Neural cell (in vitro differentiated cells): ENCODE results near the gene VAPA. TPM values are rescaled to one million over a fixed set of nuclear protein-coding genes. Genes with fewer than 3 reads are reported as not detected.

Experiments
- H2AFZ ChIP-seq: fragments of 200-600, 300-800 bp; sonication (generic), shearing (Covaris generic); 2 replicates; pipeline ENCODE4 v1.6.0; 2014; ENCODE audit warnings: low read depth, mild to moderate bottlenecking, antibody characterized with exemption, low read length, moderate library complexity
- H3F3A ChIP-seq: fragments of 200-600 bp; shearing (Covaris generic); 2 replicates; pipeline ENCODE4 v1.6.1; 2016; ENCODE audit warnings: mild to moderate bottlenecking, moderate library complexity, mixed read lengths, antibody characterized with exemption, low read length; ENCODE audit not compliant: insufficient read depth, poor library complexity, severe bottlenecking
- H3K27ac ChIP-seq: fragments of 200-600, 300-800 bp; sonication (generic), shearing (Covaris generic); 2 replicates; pipeline ENCODE4 v1.5.1; 2014; ENCODE audit warnings: mild to moderate bottlenecking, low read length, moderate library complexity
- H3K27me3 ChIP-seq: fragments of 300-800, 200-600 bp; sonication (generic), shearing (Covaris generic); 2 replicates; pipeline ENCODE4 v1.6.0; 2014; ENCODE audit warnings: mild to moderate bottlenecking, low read depth, low read length, moderate library complexity; ENCODE audit not compliant: insufficient read depth
- H3K36me3 ChIP-seq: fragments of 300-800, 200-600 bp; sonication (generic), shearing (Covaris generic); 2 replicates; pipeline ENCODE4 v1.5.1; 2014; ENCODE audit warnings: mild to moderate bottlenecking, antibody characterized with exemption, low read length, moderate library complexity; ENCODE audit not compliant: insufficient read depth
- H3K4me2 ChIP-seq: fragments of 300-800, 200-600 bp; sonication (generic), shearing (Covaris generic); 2 replicates; pipeline ENCODE4 v1.6.0; 2014; ENCODE audit warnings: mild to moderate bottlenecking, low read length
- H3K4me3 ChIP-seq: fragments of 300-800, 200-600 bp; sonication (generic), shearing (Covaris generic); 2 replicates; pipeline ENCODE4 v1.5.1; 2014; ENCODE audit warnings: mild to moderate bottlenecking, low read length, moderate library complexity
- H3K79me2 ChIP-seq: fragments of 200-600 bp; shearing (Covaris generic); replicated peaks from 2 replicates; pipeline ENCODE4 v1.6.0; 2014; ENCODE audit warnings: mild to moderate bottlenecking, low read length, moderate library complexity; ENCODE audit not compliant: insufficient read depth
- H3K9ac ChIP-seq: fragments of 300-800, 200-600 bp; sonication (generic), shearing (Covaris generic); 2 replicates; pipeline ENCODE4 v1.6.1; 2016; ENCODE audit warnings: mild to moderate bottlenecking, low read length, mixed read lengths
- H3K9me2 ChIP-seq: fragments of 200-600 bp; shearing (Covaris generic); 2 replicates; pipeline ENCODE4 v1.6.1; 2016; ENCODE audit warnings: mild to moderate bottlenecking, low read length, mixed read lengths; ENCODE audit not compliant: insufficient read depth
- H3K9me3 ChIP-seq: fragments of 200-600, 300-800 bp; sonication (generic), shearing (Covaris generic); 2 replicates; pipeline ENCODE4 v1.6.1; 2016; ENCODE audit warnings: mild to moderate bottlenecking, mixed run types, low read length, moderate library complexity, mixed read lengths
- H4K20me1 ChIP-seq: fragments of 200-600 bp; shearing (Covaris generic); 2 replicates; pipeline ENCODE4 v1.6.1; 2016; ENCODE audit warnings: mild to moderate bottlenecking, mixed run types; ENCODE audit not compliant: insufficient read depth
- CTCF ChIP-seq: fragments of 450-650 bp; IDR thresholded peaks from 2 replicates; pipeline ENCODE4 v1.5.1; 2014; ENCODE audit warnings: antibody characterized with exemption, mild to moderate bottlenecking, moderate library complexity; ENCODE audit not compliant: poor library complexity, severe bottlenecking
- EP300 ChIP-seq: fragments of 450-650 bp; conservative IDR thresholded peaks from 2 replicates; pipeline ENCODE4 v1.6.1; 2014; ENCODE audit warnings: antibody characterized with exemption, mild to moderate bottlenecking, moderate library complexity; ENCODE audit not compliant: poor library complexity, severe bottlenecking
- EZH2 ChIP-seq: fragments of 200-600, 300-800 bp; shearing (Covaris generic), sonication (generic); IDR thresholded peaks from 2 replicates; pipeline ENCODE4 v1.6.1; 2014; ENCODE audit warnings: antibody characterized with exemption, low read length, borderline replicate concordance, mild to moderate bottlenecking; ENCODE audit not compliant: insufficient read depth, poor library complexity, severe bottlenecking
- MXI1 ChIP-seq: fragments of 450-650 bp; conservative IDR thresholded peaks from 2 replicates; pipeline ENCODE4 v1.6.1; 2014; ENCODE audit warnings: antibody characterized with exemption, mild to moderate bottlenecking; ENCODE audit not compliant: poor library complexity, severe bottlenecking
- POLR2AphosphoS5 ChIP-seq: IDR thresholded peaks from 2 replicates; pipeline ENCODE4 v1.6.1; 2012
- RAD21 ChIP-seq: fragments of 450-650 bp; conservative IDR thresholded peaks from 2 replicates; pipeline ENCODE4 v1.6.1; 2014; ENCODE audit warnings: antibody characterized with exemption, mild to moderate bottlenecking, moderate library complexity
- REST ChIP-seq: IDR thresholded peaks from 2 replicates; pipeline ENCODE4 v1.6.1; 2012; ENCODE audit warnings: borderline replicate concordance
- SMC3 ChIP-seq: fragments of 450-650 bp; conservative IDR thresholded peaks from 2 replicates; pipeline ENCODE4 v1.6.1; 2014; ENCODE audit warnings: antibody characterized with exemption, mild to moderate bottlenecking, moderate library complexity; ENCODE audit not compliant: poor library complexity
- TAF1 ChIP-seq: IDR thresholded peaks from 2 replicates; pipeline ENCODE4 v1.6.1; 2012; ENCODE audit warnings: low read depth
- polyA plus RNA-seq: library from polyadenylated mRNA; depleted of rRNA; stranded (reverse); fragments of >200 nt; gene quantifications from 2 replicates; pipeline ENCODE4 v1.2.3, GENCODE V29; 2014

Gene VAPA
- polyA plus RNA-seq, 1 donor from 2014 or later, result 317 TPM

GRCh38 chr18:9902832-9903231, 11.0 kb upstream of the VAPA start:
- Histone ChIP-seq H3K9ac (no peak overlapping the region), H3K9me2 (no peaks in the 10 kb centered on the region), H3K27me3 (no peaks in the 10 kb centered on the region), H3K9me3 (no peaks in the 10 kb centered on the region), H3F3A (no peaks in the 10 kb centered on the region), H2AFZ (no peak overlapping the region), H3K27ac (no peak overlapping the region), H3K36me3 (no peaks in the 10 kb centered on the region), H3K4me3 (no peak overlapping the region), H3K79me2 (no peaks in the 10 kb centered on the region), H3K4me2 (no peak overlapping the region), H4K20me1 (no peaks in the 10 kb centered on the region)
- TF ChIP-seq RAD21 (no peak), SMC3 (no peak), EP300 (no peak), POLR2AphosphoS5 (no peak), CTCF (no peak), EZH2 (no peak), MXI1 (no peak), REST (no peak), TAF1 (no peak)

GRCh38 chr18:9905401-9905922, 8.4 kb upstream of the VAPA start:
- H3K9me3 ChIP-seq, result no peaks in the 10 kb centered on the region
- H3K4me3 ChIP-seq, result no peak overlapping the region
- no peaks in the 10 kb centered on the region for H3K27me3 ChIP-seq
- no peak overlapping the region for H3K4me2 ChIP-seq
- no peaks in the 10 kb centered on the region for H4K20me1 ChIP-seq
- H2AFZ ChIP-seq, result no peak overlapping the region
- H3K36me3 ChIP-seq, result no peaks in the 10 kb centered on the region
- no peaks in the 10 kb centered on the region for H3F3A ChIP-seq
- TF ChIP-seq EZH2 (no peak), TAF1 (no peak), CTCF (no peak), EP300 (no peak), MXI1 (no peak), REST (no peak), RAD21 (no peak), SMC3 (no peak), POLR2AphosphoS5 (no peak)
- H3K9me2 ChIP-seq, result no peaks in the 10 kb centered on the region
- no peak overlapping the region for H3K27ac ChIP-seq
- H3K9ac ChIP-seq, result no peak overlapping the region
- H3K79me2 ChIP-seq, result no peaks in the 10 kb centered on the region
